SJCRH30 (cell line): ENCODE measurements around the gene ARL4A. TPM values are rescaled to one million over a fixed set of nuclear protein-coding genes. Genes with fewer than 3 reads are reported as not detected.

Experiments
- DNase-seq, 2 experiments: peaks; one replicate each; pipeline ENCODE4 v3.0.0-alpha.2; 2015 to 2020
- H3K27ac ChIP-seq: fragments of 250-450 bp; sonication (Bioruptor Pico); 2 replicates; pipeline ENCODE4 v1.5.1; 2020; ENCODE audit warnings: mild to moderate bottlenecking, moderate library complexity
- H3K27me3 ChIP-seq: fragments of 250-450 bp; sonication (Bioruptor Pico); 2 replicates; pipeline ENCODE4 v1.5.1; 2020; ENCODE audit warnings: mild to moderate bottlenecking, moderate library complexity
- H3K36me3 ChIP-seq: fragments of 250-450 bp; sonication (Bioruptor Pico); 2 replicates; pipeline ENCODE4 v1.5.1; 2020; ENCODE audit warnings: mild to moderate bottlenecking, moderate library complexity
- H3K4me1 ChIP-seq: fragments of 250-450 bp; sonication (Bioruptor Pico); 2 replicates; pipeline ENCODE4 v1.5.1; 2020; ENCODE audit warnings: mild to moderate bottlenecking, moderate library complexity
- H3K4me3 ChIP-seq: fragments of 250-450 bp; sonication (Bioruptor Pico); 2 replicates; pipeline ENCODE4 v1.5.1; 2020; ENCODE audit warnings: mild to moderate bottlenecking, moderate library complexity
- H3K9me3 ChIP-seq: fragments of 250-450 bp; sonication (Bioruptor Pico); replicated peaks from 2 replicates; pipeline ENCODE4 v1.5.1; 2020; ENCODE audit warnings: mild to moderate bottlenecking, moderate library complexity
- total RNA-seq: library from RNA; depleted of rRNA; stranded (reverse); fragments of >200 nt; shearing (Covaris generic); gene quantifications from 2 replicates; pipeline ENCODE4 v1.2.3, GENCODE V29; 2014

ARL4A gene
- total RNA-seq, 1 experiment from 2014 or later, result 1.5 TPM

GRCh38 chr7:12705878-12706277 is 18.4 kb downstream of the ARL4A start:
- Histone ChIP-seq H3K36me3 (no peaks in the 10 kb centered on the region), H3K27ac (no peak overlapping the region), H3K4me3 (no peak overlapping the region), H3K9me3 (peaks cover 10% of the 10 kb centered on the region; the same call in 1 of the 2 replicates), H3K4me1 (no peaks in the 10 kb centered on the region), H3K27me3 (no peaks in the 10 kb centered on the region)
- no peak for DNase-seq

GRCh38 chr7:12706900-12707536 is 19.6 kb downstream of the ARL4A start:
- no peak overlapping the region for H3K4me3 ChIP-seq
- 0 out of 2 replicates have a peak, but pooled peaks cover 2% of the 10 kb centered on the region for H3K9me3 ChIP-seq
- no peak overlapping the region for H3K27ac ChIP-seq
- no peaks in the 10 kb centered on the region for H3K4me1 ChIP-seq
- H3K27me3 ChIP-seq, result no peaks in the 10 kb centered on the region
- H3K36me3 ChIP-seq, result no peaks in the 10 kb centered on the region
- no peak for DNase-seq

GRCh38 chr7:12708314-12708713 is 20.9 kb downstream of the ARL4A start:
- Histone ChIP-seq H3K36me3 (no peaks in the 10 kb centered on the region), H3K27ac (no peak overlapping the region), H3K4me3 (no peak overlapping the region), H3K9me3 (no peaks in the 10 kb centered on the region), H3K27me3 (no peaks in the 10 kb centered on the region), H3K4me1 (no peaks in the 10 kb centered on the region)
- no peak for DNase-seq

- H3K9me3 ChIP-seq, result no peaks in the 10 kb centered on the region
- H3K27me3 ChIP-seq, result no peaks in the 10 kb centered on the region
- no peak overlapping the region for H3K27ac ChIP-seq
- H3K36me3 ChIP-seq, result no peaks in the 10 kb centered on the region
- no peak overlapping the region for H3K4me3 ChIP-seq
- no peaks in the 10 kb centered on the region for H3K4me1 ChIP-seq
- DNase-seq, result no peak
Observed at GRCh38 chr7:12709726-12710502, 22.5 kb downstream of the ARL4A start.

- Histone ChIP-seq H3K36me3 (no peaks in the 10 kb centered on the region), H3K4me3 (no peak overlapping the region), H3K27me3 (no peaks in the 10 kb centered on the region), H3K9me3 (no peaks in the 10 kb centered on the region), H3K4me1 (0 out of 2 replicates have a peak, but pooled peaks cover 2% of the 10 kb centered on the region), H3K27ac (no peak overlapping the region)
- DNase-seq, result no peak
Observed at GRCh38 chr7:12711124-12711523, 23.7 kb downstream of the ARL4A start.

- DNase-seq, result no peak
- Histone ChIP-seq H3K27ac (no peak overlapping the region), H3K9me3 (no peaks in the 10 kb centered on the region), H3K4me1 (0 out of 2 replicates have a peak, but pooled peaks cover 2% of the 10 kb centered on the region), H3K4me3 (no peak overlapping the region), H3K36me3 (no peaks in the 10 kb centered on the region), H3K27me3 (no peaks in the 10 kb centered on the region; the same call in 1 of the 2 replicates)
Observed at GRCh38 chr7:12712236-12712635, 24.8 kb downstream of the ARL4A start.

- Histone ChIP-seq H3K4me3 (no peak overlapping the region), H3K9me3 (no peaks in the 10 kb centered on the region), H3K36me3 (no peaks in the 10 kb centered on the region), H3K27me3 (no peaks in the 10 kb centered on the region; the same call in 1 of the 2 replicates), H3K27ac (no peak overlapping the region), H3K4me1 (0 out of 2 replicates have a peak, but pooled peaks cover 2% of the 10 kb centered on the region)
- no peak for DNase-seq
Observed at GRCh38 chr7:12713625-12714378, 26.4 kb downstream of the ARL4A start.

- Histone ChIP-seq H3K9me3 (no peaks in the 10 kb centered on the region), H3K4me3 (no peak overlapping the region), H3K27me3 (no peaks in the 10 kb centered on the region; the same call in 1 of the 2 replicates), H3K36me3 (no peaks in the 10 kb centered on the region), H3K4me1 (0 out of 2 replicates have a peak, but pooled peaks cover 2% of the 10 kb centered on the region), H3K27ac (no peak overlapping the region)
- no peak for DNase-seq
Observed at GRCh38 chr7:12714379-12714737, 26.9 kb downstream of the ARL4A start.

- Histone ChIP-seq H3K36me3 (no peaks in the 10 kb centered on the region), H3K27me3 (no peaks in the 10 kb centered on the region; the same call in 1 of the 2 replicates), H3K9me3 (no peaks in the 10 kb centered on the region), H3K27ac (no peak overlapping the region; the same call in 1 of the 2 replicates), H3K4me1 (0 out of 2 replicates have a peak, but pooled peaks cover 2% of the 10 kb centered on the region), H3K4me3 (peak overlapping the region; percentile 17; the same call in 1 of the 2 replicates)
- DNase-seq, result peak; percentile 23 to 56
Observed at GRCh38 chr7:12715372-12716133, 28.1 kb downstream of the ARL4A start.

GRCh38 chr7:12716134-12716681 is 28.8 kb downstream of the ARL4A start:
- Histone ChIP-seq H3K36me3 (no peaks in the 10 kb centered on the region), H3K27ac (no peak overlapping the region), H3K9me3 (no peaks in the 10 kb centered on the region), H3K4me3 (no peak overlapping the region), H3K4me1 (0 out of 2 replicates have a peak, but pooled peaks cover 2% of the 10 kb centered on the region), H3K27me3 (no peaks in the 10 kb centered on the region; the same call in 1 of the 2 replicates)
- DNase-seq, result no peak

GRCh38 chr7:12716722-12717121 is 29.3 kb downstream of the ARL4A start:
- 0 out of 2 replicates have a peak, but pooled peaks cover 2% of the 10 kb centered on the region for H3K4me1 ChIP-seq

GRCh38 chr7:12719141-12719919 is 31.9 kb downstream of the ARL4A start:
- no peaks in the 10 kb centered on the region; the same call in none of the 2 replicates for H3K27me3 ChIP-seq
- H3K4me3 ChIP-seq, result no peak overlapping the region
- H3K4me1 ChIP-seq, result 0 out of 2 replicates have a peak, but pooled peaks cover 2% of the 10 kb centered on the region
- no peaks in the 10 kb centered on the region for H3K9me3 ChIP-seq
- DNase-seq, result no peak
- no peak overlapping the region for H3K27ac ChIP-seq
- no peaks in the 10 kb centered on the region for H3K36me3 ChIP-seq

More at GRCh38 chr7:12716722-12717121, 29.3 kb downstream of the ARL4A start:
- no peak for DNase-seq
- Histone ChIP-seq H3K9me3 (no peaks in the 10 kb centered on the region), H3K4me3 (no peak overlapping the region), H3K27ac (no peak overlapping the region), H3K27me3 (no peaks in the 10 kb centered on the region; the same call in 1 of the 2 replicates), H3K36me3 (no peaks in the 10 kb centered on the region)
